HG03457 (cell line): Measurements from ENCODE around the gene ARHGAP26.
A peak's percentile ranks its signal among the peaks of the same experiment; 100 is the strongest.

Experiments
- ATAC-seq: cut with Tn5 transposase; IDR thresholded peaks from one replicate; pipeline ENCODE4 v1.9.1; 2021; ENCODE audit warnings: moderate number of reproducible peaks; ENCODE audit not compliant: unreplicated experiment

Gene ARHGAP26, protein sequence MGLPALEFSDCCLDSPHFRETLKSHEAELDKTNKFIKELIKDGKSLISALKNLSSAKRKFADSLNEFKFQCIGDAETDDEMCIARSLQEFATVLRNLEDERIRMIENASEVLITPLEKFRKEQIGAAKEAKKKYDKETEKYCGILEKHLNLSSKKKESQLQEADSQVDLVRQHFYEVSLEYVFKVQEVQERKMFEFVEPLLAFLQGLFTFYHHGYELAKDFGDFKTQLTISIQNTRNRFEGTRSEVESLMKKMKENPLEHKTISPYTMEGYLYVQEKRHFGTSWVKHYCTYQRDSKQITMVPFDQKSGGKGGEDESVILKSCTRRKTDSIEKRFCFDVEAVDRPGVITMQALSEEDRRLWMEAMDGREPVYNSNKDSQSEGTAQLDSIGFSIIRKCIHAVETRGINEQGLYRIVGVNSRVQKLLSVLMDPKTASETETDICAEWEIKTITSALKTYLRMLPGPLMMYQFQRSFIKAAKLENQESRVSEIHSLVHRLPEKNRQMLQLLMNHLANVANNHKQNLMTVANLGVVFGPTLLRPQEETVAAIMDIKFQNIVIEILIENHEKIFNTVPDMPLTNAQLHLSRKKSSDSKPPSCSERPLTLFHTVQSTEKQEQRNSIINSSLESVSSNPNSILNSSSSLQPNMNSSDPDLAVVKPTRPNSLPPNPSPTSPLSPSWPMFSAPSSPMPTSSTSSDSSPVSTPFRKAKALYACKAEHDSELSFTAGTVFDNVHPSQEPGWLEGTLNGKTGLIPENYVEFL

DNA sequence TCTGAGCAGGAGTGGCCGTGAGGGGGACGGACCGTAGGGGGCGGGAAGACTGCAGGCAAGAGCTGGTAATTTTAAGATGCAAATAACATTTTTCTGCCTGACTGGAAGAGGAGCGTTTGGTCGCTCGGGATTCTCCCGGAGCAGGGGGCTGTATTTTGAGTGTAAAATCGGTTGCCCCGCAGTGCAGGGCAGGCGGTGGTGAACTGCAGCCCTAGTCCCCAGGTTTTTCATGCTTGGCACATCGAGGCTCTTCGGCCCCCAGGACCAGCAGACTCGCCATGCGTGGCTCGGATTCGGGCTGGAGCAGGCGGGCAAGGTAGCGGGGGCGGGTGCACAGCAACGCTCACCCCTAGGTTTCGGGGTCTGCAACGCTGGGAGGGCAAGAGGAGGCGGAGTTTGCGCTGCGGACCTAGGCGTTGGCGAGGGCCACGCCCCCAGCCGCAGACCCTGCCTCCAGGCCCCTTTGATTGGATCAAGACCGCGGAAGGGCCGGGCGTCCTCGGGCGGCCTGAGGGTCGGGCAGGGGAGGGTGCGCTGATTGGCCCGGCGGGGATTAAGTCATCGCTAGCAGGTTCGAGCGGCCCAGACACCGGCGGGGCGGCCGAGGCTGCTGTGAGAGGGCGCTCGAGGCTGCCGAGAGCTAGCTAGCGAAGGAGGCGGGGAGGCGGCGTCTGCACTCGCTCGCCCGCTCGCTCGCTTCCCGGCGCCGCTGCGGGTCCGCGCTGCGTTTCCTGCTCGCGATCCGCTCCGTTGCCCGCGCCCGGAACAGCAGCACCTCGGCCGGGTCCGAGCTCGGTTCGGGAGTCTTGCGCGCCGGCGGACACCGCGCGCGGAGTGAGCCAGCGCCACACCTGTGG is at the start of gene ARHGAP26:
Gene ARHGAP26 (plus strand): TSS at position 585 of the 857 bp plus-strand sequence. CDS start 385 bp downstream, outside the sequence.
- peak; percentile 96 for ATAC-seq

DNA sequence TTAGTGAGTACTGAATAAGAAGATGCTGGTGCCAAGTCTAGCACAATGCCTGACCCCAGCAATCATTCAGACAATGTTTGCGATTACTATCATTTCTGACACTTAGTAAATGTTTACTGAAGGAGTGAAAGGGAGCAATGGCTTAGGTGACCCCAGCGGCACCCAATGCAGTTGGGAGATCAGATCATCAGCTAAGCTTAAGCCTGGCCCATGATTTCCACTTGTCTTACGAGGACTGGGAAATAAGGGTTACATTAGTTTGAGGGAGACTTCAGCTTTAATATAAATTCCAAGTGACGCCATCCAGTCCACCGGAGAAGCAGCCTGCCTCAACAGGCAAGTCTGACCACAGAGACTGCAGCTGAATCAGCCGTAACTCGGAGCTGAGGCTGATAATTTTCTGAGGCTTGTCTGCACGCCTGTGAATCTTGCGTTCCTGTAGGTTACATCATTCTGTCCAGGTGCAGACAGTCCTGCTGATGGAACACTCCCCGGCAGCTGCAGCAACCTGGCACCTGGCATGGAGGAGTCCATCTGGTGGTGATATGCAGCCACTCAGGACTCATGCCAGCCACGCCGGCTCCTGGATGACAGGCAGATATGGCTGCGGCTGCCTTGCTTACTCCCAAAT is 49.4 kb upstream of the ARHGAP26 start:
- ATAC-seq: no peak

DNA sequence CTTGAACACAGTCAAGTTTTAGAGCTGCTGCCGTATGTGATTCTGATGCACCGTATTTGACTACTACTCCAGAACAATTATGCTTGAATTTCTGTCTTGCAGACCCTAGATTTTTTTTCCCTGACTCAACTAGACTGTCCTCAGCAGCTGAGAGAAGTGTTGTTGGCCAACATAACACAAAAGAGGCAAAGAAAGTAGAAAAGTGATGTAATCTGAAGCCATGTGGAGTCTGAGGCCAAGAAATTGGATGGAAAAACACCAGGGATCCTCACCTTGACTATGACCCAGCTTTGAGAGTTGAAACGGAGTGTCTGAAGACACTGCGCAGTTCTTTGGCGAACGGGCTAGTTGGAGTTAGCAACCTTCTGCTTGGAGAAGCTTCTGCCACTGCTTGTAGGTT is 48.0 kb upstream of the ARHGAP26 start:
- ATAC-seq: no peak

DNA sequence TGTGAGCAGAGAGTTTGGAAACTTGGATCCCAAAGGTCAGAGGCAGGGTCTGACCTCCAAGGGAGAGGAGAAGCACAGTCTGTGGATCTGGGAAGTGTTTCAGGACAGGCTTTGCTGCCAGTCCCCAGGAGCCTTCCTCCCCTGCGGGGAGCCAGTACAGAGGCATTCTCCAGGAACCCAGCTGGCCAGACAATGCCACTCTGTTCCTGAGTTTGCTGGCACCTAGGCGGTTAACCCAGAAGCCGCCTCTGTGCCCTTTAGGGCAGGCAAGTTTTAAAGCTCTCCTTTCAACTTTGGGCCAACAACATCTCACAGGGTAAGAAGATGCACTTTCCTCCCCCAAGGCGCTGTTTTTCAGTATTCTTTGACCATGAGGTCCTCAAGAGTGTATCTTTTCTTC is 47.3 kb upstream of the ARHGAP26 start:
- ATAC-seq: no peak

DNA sequence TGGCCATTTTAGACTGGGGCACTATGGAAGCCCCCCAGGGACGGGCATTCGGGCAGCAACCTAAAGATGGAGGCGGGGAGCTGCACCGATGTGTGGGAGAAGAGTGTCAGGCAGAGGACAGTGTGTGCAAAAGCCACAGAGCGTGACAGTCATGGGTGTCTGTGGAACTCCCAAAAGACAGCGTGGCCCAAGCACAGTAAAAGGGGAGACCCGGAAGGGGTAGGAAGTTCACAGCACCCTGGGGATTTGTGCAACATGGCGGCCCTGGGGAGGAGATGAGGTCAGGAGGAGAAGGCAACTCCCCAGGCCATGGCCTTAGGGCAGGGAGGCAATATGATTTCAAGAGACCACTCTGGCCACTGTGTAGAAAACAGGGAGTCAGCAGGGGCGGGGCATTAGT is 45.4 kb upstream of the ARHGAP26 start:
- ATAC-seq: no peak

DNA sequence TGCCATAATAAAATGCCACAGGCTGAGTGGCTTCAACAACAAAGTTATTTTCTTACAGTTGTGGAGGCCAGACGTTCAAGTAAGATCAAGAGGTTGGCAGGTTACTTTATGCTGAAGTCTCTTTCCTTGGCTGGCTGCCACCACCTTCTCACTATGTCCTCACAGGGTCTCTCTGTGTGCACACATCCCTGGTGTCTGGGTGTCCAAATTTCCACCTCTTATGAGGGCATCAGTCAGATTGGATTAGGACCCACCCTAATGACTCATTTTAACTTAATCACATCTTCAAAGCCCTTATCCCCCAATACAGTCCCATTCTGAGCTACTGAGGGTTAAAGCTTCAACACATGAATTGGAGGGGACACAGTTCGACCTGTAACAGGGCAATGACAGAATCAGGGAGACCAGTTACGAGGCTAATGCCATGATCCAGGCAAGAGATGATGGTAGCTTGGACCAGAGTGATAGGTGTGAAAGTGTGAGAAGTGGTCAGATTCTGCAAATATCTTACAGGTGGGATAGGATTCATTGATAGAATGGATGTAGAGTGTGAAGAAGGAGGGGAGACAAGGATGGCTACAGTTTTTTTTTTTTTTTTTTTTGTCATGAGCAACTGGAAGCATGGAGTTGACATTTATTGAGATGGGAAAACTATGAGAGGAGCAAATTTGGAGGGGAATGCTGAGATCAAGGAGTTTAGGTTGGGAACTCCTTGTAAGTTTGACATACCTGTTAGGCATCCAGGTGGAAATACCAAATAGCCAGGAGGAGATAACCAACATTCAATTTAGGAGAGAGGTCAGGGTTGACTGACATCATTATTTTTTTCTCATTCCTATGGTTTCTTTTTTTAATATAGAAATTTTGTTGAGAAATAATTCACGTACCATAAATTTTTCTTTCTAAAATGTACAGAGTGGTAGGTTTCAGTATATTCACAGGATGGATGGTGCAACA is 44.7 kb upstream of the ARHGAP26 start:
- no peak for ATAC-seq

DNA sequence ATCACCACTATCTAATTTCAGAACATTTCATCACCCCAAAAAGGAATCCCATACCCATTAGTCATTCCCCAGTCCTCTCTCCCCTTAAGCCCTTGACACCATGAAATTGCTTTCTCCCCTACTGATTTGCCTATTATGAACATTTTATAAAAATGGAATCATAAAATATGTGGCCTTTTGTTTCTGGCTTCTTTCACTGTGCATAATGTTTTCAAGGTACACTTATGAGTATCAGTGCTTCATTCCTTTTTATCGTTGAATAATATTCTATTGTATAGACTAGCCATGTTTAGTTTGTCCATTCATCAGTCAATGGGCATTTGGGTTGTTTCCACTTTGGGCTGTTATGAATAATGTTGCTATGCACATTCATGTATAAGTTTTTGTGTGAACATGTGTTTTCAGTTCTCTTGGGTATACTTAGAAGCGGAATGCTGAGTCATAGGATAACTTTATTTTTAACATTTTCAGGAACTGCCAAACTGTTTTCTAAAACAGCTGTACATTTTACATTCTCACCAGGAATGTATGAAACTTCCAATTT is 43.9 kb upstream of the ARHGAP26 start:
- ATAC-seq: no peak

DNA sequence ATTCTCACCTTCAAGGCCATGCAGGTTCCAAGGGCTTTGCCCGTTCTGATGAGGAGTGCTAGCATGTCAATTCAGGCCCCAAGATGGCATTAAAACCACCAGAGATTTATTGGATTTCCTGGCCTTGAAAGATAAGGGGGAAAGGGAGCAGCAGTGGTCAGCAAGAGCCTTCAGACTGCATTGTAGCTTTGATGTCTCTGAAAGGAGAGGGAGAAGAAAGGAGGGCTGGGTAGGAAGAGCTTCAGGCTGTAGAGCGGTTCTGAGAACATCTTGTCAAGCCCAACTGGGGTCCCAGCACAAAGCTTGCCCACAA is 42.5 kb upstream of the ARHGAP26 start:
- no peak for ATAC-seq

DNA sequence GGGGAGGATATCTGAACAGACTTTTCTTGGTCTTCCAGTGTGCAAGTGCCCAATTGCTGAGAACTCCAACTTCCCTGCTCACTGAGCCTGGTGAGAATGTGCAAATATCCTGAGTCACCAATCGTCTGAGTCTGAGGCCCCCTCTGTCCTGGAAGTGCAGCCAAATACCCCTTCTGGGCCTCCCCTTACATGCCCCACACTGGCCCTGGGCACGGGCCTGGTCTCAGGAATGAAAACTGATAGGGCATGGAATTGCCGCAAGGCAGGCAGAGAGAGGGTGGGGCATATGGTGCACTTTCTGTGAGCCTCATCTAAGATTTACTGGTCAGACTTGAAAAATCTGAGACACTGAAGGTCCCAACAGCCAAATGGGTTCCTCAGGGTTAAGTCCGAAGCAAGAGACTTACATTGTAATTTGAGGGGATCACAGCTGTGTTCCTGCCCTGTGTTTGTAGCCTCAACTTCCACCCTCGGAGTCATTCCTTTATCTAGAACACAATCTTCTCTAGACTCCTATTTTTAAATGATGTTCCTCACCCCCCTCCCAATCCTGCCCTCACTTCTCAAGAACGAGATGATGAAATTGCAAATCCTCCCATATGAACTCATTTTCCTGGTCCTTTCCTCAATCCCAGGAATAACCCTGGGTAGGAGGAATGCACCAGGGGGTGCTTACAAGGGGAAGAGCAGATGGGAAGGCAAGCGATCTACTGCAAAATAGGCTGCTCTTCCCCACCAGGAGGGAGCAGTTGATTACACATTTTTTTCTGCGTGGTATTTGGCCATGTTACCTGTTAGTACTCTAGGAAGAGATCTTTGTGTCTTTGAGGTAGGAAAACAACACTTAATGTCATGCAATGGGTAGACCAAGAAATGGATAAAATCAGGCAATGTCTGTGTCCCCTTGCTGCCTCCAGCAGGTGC is 34.6 kb upstream of the ARHGAP26 start:
- ATAC-seq: no peak

DNA sequence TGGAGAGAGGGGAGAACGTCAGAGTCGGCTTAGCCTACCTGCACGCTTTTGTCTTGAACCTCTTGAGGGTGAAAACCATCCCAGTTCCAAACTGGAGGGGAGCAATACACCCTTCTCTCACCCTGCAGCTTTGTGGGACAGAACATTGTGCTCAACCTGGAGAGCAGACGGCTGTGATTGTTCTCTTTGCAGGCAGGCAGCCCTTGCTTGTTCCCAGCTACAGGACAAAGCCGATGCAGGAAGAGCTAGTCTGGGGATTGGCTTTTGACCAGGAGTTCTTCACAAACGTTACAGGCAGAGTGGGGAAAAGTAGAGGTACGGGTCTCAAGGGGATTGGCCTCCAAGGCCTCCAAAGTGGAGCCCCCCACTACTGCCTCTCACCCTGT is 33.9 kb upstream of the ARHGAP26 start:
- ATAC-seq: no peak

DNA sequence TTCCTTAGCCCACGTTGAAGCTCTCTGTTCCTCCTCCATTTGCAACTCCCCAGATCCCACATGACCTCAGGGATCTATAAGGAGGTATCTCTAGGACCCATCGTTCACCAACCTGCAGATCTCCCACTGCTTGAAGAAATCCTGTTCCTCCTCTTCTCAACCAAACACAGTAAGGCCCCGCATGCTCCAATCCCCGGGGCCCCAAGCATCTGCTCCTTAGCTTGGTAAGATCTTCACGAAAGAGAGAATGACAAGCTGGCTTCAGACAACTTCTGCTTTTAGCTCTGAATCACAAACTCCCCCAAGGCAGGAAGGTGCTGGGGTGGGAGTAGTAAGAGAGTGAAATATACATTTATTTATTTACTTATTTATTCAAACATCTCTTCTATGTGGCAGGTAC is 33.0 kb upstream of the ARHGAP26 start:
- ATAC-seq: no peak

DNA sequence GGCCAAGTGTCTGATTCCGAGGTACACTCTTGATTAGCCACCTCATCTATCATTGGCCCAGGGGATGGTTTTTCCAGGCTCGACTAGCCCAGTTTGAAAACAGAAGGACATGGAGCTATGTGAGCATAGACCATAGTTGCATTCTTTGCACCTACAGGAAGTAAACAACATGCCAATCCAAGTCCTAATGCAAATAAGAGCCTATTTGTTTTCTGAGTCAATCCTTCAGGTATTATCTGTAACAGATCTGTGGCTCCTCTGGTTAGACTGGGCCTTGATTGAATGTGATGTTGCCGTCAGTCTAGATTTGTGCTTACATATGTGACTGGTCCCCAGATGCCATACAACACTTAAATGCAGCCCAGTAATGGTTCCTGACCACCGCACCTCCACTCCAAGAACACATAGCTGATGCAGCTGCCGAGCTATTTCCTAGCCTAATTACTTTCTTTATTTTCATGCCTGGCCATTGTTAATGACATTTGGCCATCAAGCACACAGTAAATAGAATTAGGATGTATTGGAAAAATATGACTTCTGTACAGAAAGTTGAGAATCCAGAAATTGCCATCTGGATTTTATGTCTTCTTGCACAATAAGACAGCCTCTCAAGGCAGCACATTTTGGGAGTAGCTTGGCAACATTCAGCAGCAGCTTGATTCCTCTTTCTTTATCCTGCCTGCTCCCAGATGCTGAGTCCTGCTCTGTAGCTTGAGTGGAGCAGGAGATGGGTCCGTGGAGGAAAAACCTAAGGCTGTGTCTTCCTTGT is 29.5 kb upstream of the ARHGAP26 start:
- no peak for ATAC-seq

DNA sequence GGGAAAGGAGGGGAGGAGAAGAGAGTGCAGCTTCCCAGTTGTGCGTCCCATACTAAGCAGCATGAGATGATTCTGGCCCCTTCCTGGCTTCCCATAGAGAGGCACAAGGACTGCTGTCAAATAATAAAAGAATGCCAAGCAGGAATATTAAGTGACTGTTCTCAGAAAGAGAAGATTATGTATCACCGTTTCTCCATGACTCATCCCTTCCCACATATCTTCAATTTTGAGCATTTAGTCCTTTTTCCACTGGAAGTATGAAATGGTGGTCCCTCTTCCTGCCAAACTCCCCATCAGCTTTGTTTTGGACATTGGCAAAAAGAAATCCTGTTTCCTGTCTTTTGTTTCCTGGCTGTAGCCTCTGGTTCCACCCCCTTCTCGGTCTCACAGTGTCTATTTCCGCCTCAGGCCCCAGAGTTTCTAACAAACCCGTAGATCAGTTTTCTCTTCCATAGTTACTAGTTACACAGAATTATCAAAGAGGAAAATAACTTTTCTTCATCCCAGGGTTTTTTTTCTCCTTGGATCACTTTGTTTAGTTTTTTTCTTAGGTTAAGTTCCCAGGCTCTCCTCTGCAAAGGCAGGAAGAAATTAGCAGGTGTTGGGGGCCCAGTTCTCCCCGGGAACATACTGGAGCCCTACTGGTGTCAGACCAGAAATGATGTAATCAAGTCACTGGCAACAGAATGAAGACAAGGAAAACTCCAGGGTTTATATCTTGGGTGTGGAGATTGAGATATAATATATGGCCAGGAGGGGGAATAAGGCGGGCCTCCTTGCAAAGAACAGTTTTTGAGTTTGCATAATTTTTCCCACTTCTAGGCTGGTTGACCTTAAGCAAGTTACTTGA is 26.4 kb upstream of the ARHGAP26 start:
- ATAC-seq: no peak

DNA sequence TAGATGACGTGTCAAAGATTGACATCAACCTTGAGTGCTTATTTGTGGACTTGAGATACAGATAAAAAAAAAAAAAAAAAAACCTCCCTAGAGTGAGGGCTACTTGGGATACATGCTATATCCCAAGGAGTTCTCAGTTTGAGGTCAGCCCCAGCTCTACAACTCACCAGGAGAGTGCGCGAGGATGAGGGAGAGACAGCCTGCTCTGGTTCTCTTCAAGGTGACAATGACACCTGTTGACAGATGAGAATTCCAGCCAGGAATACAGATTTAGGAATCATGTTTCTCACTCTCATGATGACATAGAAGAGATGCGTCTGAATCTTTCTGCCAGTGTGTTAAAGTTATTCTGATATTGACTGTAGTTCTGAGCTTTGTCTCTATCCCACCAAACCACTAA is 24.9 kb upstream of the ARHGAP26 start:
- no peak for ATAC-seq

DNA sequence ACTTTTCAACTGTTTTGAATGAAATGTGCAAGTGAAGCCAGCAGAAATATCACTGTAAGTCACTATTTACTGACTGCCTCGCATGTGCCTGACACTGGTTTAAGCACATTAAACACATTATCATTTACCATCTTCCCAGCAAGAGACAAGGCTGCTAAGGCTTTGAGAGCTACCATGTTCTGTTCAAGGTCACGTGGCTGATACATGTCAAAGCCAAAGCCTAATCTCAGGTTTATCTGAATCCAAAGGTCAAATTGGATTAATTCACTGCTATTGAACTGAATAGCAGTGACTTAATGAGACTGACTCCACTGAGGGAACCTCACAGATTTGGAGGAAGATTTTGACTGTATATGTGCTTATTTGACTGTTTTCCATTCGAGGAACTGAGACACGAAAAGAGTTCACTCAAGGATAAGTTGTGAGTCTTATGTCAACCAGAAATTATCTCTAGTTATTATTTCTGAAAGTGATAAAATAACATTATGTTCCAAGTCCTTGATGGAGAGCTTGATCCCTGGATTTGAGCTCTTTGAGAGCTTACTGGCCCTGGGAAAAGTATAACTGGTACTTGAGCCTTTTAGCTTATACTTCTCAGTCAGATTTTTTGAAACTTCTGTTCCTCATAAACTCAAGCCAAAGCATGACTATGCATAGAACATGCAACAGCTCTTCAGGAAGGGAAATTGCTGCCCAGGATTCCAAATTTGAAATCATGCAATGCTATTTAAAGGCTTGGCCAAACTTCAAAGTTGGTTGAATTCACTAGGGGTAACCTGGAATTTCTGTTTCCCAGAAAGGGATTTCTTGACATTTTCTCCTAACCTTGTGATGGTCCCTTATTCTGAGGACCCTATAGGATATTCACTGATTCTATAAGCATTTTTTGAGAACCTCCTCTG is 23.4 kb upstream of the ARHGAP26 start:
- no peak for ATAC-seq

DNA sequence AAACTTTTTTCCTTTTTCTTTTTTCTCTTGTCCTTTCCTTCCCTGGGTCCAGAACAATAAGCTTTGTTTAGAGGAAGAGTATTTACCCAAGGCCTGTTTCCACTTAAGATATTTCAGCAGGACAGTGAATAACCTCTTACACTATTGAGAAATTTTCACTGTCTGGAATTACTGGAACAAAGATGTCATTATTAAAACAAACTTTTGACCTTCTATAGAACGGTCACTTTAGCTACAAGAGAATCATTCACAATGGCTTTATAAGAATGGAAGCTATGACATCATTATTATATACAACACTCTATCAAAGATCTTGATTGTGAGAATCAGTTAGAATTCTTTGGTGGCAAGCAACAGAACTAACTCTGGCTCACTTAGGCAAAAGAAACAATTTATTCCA is 22.0 kb upstream of the ARHGAP26 start:
- no peak for ATAC-seq
